Gastrocnemius medialis (tissue), 4 donors: Measurements from ENCODE around the gene C16orf87. TPM values are rescaled to one million over a fixed set of nuclear protein-coding genes. Genes with fewer than 3 reads are reported as not detected.
A peak's percentile ranks its signal among the peaks of the same experiment; 100 is the strongest.

Experiments used
- ATAC-seq, 2 donors: fragments of 150-250 bp; one replicate each; pipeline ENCODE4 v1.9.1; 2016
- DNase-seq, 2 donors: peaks; one replicate each; pipeline ENCODE4 v3.0.0-alpha.2; 2019
- H3K27ac ChIP-seq, 4 donors: fragments of 200-600 bp; sonication (generic); 1 replicate in 1 of 4; 2 replicates in 3 of 4; pipeline ENCODE4 v1.5.1; 2016 to 2018; ENCODE audit warnings: mild to moderate bottlenecking in 2 of 4, moderate library complexity in 1 of 4
- H3K27me3 ChIP-seq, 3 donors: fragments of 200-600 bp; sonication (generic) in 2 of 3; 1 replicate in 1 of 3; 2 replicates in 2 of 3; pipeline versions ENCODE4 v1.5.1 to v1.6.0; 2016 to 2019; ENCODE audit warnings: mild to moderate bottlenecking in 1 of 3, moderate library complexity in 1 of 3
- H3K36me3 ChIP-seq, 2 donors: fragments of 200-600 bp; sonication (generic) in 1 of 2; one replicate each; pipeline ENCODE4 v1.5.1; 2017 to 2018
- H3K4me1 ChIP-seq, 2 donors: fragments of 200-600 bp; sonication (generic) in 1 of 2; one replicate each; pipeline ENCODE4 v1.5.1; 2016 to 2017; ENCODE audit warnings: mild to moderate bottlenecking in 2 of 2
- H3K4me3 ChIP-seq, 4 donors: fragments of 200-600 bp; sonication (generic) in 3 of 4; 1 replicate in 1 of 4; 2 replicates in 3 of 4; pipeline ENCODE4 v1.5.1; 2016 to 2019; ENCODE audit warnings: mild to moderate bottlenecking in 2 of 4
- H3K9me3 ChIP-seq, 3 donors: fragments of 200-600 bp; sonication (generic) in 2 of 3; 1 replicate in 1 of 3; 2 replicates in 2 of 3; pipeline ENCODE4 v1.5.1; 2016 to 2019
- CTCF ChIP-seq, 5 experiments: fragments of 450-650 bp in 3 of 5; fragments of 200-600 bp in 2 of 5; sonication (generic) in 2 of 5; IDR thresholded peaks in 4 of 5; conservative IDR thresholded peaks in 1 of 5; 1 replicate in 4 of 5; 2 replicates in 1 of 5; pipeline ENCODE4 v1.5.1; 2016 to 2019; ENCODE audit warnings: antibody characterized with exemption in 5 of 5, mild to moderate bottlenecking in 3 of 5, moderate library complexity in 3 of 5
- POLR2A ChIP-seq, 2 donors: fragments of 450-650 bp; IDR thresholded peaks; one replicate each; pipeline ENCODE4 v1.6.1; 2017; ENCODE audit warnings: antibody characterized with exemption in 2 of 2, mild to moderate bottlenecking in 2 of 2, moderate library complexity in 2 of 2
- in situ Hi-C, 4 donors: fragments of 200-750 bp; cut with MboI; loops; one replicate each; pipeline versions ENCODE4 v1.15.0 to v1.8.0; 2017; ENCODE audit warnings: low sequenced_read_pairs in 4 of 4
- intact Hi-C: fragments of 100-400 bp; cut with DNase I; formaldehyde crosslinking; loops from one replicate; pipeline ENCODE4 v1.15.1; 2023; ENCODE audit warnings: low total_unique reads
- total RNA-seq, 4 donors: library from RNA; depleted of rRNA; stranded (reverse); fragments of >200 nt; gene quantifications; one replicate each; pipeline versions ENCODE4 v1.1.0 to v1.2.3, GENCODE V29; 2016

C16orf87 gene
- total RNA-seq, 4 donors from 2014 or later = 13.5 to 22.4 (median 20.3) TPM

GRCh38 chr16:46775214-46775613 lies 55.8 kb downstream of the C16orf87 start:
- H3K27ac ChIP-seq = peak overlapping the region; percentile 9 to 57 (median 26)
- in situ Hi-C loops = no loop called here

DNA sequence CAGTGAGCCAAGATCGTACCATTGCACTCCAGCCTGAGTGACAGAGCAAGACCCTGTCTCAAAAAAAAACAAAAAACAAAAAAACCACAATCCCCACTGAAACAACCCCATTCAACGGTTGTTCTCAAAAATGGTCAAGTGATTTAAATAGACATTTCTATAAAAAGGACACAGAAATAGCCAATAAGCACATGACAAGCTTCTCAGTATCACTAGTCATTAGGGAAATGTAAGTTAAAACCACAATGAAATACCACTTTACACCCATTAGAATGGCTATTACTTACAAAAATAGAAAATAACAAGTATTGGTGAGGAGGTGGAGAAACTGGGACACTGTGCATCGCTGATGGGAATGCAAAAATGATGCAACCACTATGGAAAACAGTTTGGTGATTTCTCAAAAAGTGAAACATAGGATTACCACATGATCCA lies 56.2 kb downstream of the C16orf87 start:
- Histone ChIP-seq H3K36me3 (no peaks in the 10 kb centered on the region), H3K27me3 (no peaks in the 10 kb centered on the region), H3K27ac (peak overlapping the region in 3 of 4 donors; percentile 9 to 57 (median 39)), H3K4me1 (peaks cover 4 to 8% of the 10 kb centered on the region in 2 donors), H3K4me3 (no peak overlapping the region), H3K9me3 (no peaks in the 10 kb centered on the region)
- intact Hi-C loops = no loop called here
- DNase-seq (no peak), ATAC-seq (no peak)
- in situ Hi-C loops = no loop called here
- TF ChIP-seq POLR2A (IDR thresholded peaks at IDR 0.05) = no peak
- TF ChIP-seq CTCF (IDR thresholded peaks at IDR 0.05 in 4 of 5, conservative IDR thresholded peaks at IDR 0.05 in 1 of 5) = no peak

More at GRCh38 chr16:46775214-46775613, 55.8 kb downstream of the C16orf87 start:
- Histone ChIP-seq H3K27me3 (no peaks in the 10 kb centered on the region), H3K36me3 (no peaks in the 10 kb centered on the region), H3K4me3 (no peak overlapping the region), H3K4me1 (peaks cover 4 to 7% of the 10 kb centered on the region in 2 donors), H3K9me3 (no peaks in the 10 kb centered on the region)
- intact Hi-C loops = no loop called here
- no peak for TF ChIP-seq POLR2A (IDR thresholded peaks at IDR 0.05)
- no peak for TF ChIP-seq CTCF (IDR thresholded peaks at IDR 0.05 in 4 of 5, conservative IDR thresholded peaks at IDR 0.05 in 1 of 5)
- ATAC-seq (no peak), DNase-seq (no peak)

DNA sequence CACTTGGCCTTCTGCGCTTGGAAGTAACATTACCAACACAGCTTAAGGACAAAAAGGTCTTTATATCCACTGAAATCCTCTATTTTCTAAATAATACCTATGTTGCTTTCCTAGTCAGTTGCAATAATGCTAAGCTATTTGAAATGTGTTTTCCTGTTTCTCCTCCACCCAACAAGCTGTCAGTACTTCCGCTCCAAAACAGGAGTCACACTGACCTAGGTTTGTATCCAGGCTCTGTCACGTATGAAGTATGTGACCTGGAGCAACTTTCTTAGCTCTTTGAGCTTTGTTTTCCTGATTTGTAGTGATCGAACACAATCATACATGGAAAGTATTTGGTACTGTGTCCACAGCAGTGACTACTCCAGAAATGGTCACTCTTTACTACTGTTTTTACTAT lies 58.5 kb downstream of the C16orf87 start:
- Histone ChIP-seq H3K9me3 (no peaks in the 10 kb centered on the region), H3K4me3 (no peak overlapping the region), H3K27ac (peak overlapping the region in 3 of 4 donors; percentile 10 to 52 (median 43)), H3K36me3 (no peaks in the 10 kb centered on the region), H3K27me3 (no peaks in the 10 kb centered on the region), H3K4me1 (peaks cover 11 to 17% of the 10 kb centered on the region in 2 donors)
- TF ChIP-seq POLR2A (IDR thresholded peaks at IDR 0.05) (no peak), CTCF (IDR thresholded peaks at IDR 0.05 in 4 of 5, conservative IDR thresholded peaks at IDR 0.05 in 1 of 5) (no peak)
- DNase-seq (no peak), ATAC-seq (no peak)
- in situ Hi-C loops = no loop called here
- intact Hi-C loops = no loop called here

DNA sequence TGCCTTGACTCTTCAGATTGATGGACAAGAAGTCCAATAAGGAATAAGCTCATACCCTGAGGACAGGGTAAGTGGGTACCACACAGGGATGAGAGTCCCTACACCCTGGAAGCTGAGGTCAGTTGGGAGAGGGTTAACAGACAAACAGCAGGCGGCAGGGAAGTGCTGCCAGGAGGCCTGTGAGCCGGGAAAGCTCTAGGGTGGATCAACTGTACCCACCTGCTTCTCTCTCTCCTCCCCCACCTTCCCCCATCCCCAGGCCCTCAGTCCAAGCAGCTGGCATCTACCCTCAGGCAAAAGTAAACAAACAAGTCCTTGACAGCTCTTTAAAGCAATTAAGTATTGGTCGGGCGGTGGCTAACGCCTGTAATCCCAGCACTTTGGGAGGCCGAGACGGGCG lies 62.2 kb downstream of the C16orf87 start:
- Histone ChIP-seq H3K4me1 (peaks cover 7 to 10% of the 10 kb centered on the region in 2 donors), H3K27me3 (no peaks in the 10 kb centered on the region), H3K36me3 (no peaks in the 10 kb centered on the region), H3K4me3 (peak overlapping the region in 3 of 4 donors; percentile 5 to 24 (median 15)), H3K27ac (peak overlapping the region; percentile 47 to 79 (median 61)), H3K9me3 (no peaks in the 10 kb centered on the region)
- in situ Hi-C loops = no loop called here
- intact Hi-C loops = no loop called here
- TF ChIP-seq POLR2A (IDR thresholded peaks at IDR 0.05) (no peak), CTCF (IDR thresholded peaks at IDR 0.05 in 4 of 5, conservative IDR thresholded peaks at IDR 0.05 in 1 of 5) (no peak)
- ATAC-seq (peak; percentile 68 to 83), DNase-seq (peak; percentile 56 to 63)

DNA sequence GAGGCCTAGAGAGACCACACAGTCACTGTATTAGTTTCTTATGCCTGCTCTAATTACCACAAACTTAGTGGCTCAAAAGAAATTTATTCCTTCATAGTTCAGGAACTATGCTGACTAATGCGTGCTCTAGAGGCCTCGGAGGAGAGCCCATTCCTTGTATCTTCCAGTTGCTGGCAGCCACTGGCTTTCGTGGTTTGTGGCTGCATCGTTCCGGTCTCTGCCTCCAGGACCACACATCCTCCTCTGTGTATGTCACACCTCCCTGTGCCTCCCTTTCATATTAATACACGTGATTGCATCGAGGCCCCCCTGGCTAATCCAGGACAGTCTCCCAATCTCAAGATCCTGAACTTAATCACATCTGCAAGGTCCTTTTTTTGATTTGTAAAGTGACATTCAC lies 65.9 kb downstream of the C16orf87 start:
- TF ChIP-seq POLR2A (IDR thresholded peaks at IDR 0.05) = no peak
- TF ChIP-seq CTCF (IDR thresholded peaks at IDR 0.05 in 4 of 5, conservative IDR thresholded peaks at IDR 0.05 in 1 of 5) = no peak
- peak in 1 of 2 donors; percentile 2 for DNase-seq
- in situ Hi-C loops (no loop called here), intact Hi-C loops (no loop called here)
- ATAC-seq = no peak
- Histone ChIP-seq H3K4me3 (no peak overlapping the region), H3K36me3 (no peaks in the 10 kb centered on the region), H3K27ac (peak overlapping the region; percentile 78 to 93 (median 90)), H3K9me3 (no peaks in the 10 kb centered on the region), H3K4me1 (peaks cover 22 to 27% of the 10 kb centered on the region in 2 donors), H3K27me3 (no peaks in the 10 kb centered on the region)
